NOMO-1 (cell line): ENCODE results near the gene RBBP4.
"Not testable (repeated sequence)": the region's sequence is repeated elsewhere in the genome, so short reads cannot be mapped to it uniquely, and the experiment has no call there.

Experiments
- DNase-seq, 2 experiments: peaks; one replicate each; lab custom pipeline; 2025; ENCODE audit not compliant: unreplicated experiment in 2 of 2; lab: John Stamatoyannopoulos, UW

Gene RBBP4

DNA sequence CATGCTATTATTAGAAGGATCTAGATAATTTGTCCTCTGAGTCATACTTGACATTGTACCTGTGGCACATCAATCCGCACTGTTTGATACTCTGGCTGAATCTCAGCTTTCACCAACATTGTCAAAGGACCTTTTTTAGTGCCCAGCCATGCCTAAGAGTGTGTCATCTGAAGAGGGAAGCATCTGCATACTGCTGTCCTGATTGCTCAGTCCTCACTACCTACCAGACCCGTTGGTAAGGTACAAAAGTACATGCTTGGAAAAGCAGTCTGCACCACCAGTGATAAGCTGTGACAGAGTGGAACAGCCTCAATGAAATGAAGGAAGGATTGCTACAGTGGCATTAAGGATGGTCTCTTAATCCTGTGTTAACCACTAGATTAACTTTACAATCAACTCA is 34.5 kb downstream of the RBBP4 start:
- no peak for DNase-seq

DNA sequence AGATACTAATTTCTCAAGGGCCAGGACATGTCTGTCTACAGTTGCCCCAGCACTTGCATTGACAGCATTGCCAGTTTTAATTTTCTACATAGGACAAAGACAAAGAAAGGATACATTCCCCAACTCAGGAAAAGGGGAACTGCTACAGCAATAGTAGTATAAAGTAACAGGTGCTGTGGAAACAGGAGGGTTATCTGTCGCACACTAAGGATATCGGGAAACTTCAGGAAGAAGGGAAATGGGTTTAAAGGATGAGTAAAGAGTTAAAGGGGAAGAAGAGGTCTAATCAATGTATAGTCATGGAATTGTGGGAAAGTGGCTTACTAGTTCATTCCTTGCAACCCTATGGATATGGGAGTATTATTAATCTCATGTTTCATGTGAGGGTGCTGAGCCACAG is 35.4 kb downstream of the RBBP4 start:
- DNase-seq, result no peak

DNA sequence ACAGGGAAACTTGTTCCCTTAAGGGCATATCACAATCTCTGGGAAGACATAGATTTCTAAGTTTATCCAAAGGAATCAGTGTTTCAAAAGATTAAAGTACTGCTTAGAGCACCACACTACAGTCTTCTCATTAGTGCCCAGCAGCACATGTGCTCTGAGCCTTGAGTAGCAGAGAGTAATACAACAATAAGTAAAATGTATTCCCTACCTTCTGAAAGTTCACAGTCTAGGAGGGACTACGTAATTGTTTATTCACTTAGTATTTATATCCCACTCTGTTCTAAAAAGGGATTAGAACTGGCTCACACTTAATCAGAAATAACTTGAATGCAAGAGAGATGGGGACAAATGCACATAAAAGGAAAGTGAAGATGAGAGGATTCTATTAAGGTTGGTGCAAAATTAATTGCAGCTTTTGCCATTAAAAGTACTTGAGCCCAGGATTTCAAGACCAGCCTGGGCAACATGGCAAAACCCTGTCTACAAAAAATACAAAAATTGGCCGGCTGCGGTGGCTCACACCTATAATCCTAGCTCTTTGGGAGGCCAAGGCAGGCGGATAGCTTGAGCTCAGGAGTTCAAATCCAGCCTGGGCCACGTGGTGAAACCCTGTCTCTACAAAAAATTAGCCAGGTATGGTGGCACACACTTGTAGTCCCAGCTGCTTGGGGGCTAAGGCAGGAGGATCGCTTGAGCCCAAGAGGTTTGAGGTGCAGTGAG is 42.6 kb downstream of the RBBP4 start:
- DNase-seq, result no peak

- DNase-seq, result no peak
These were observed 44.3 kb downstream of the RBBP4 start for GRCh38 chr1:32695098-32695904.

GRCh38 chr1:32696041-32696440 is 45.0 kb downstream of the RBBP4 start:
- no peak for DNase-seq

- DNase-seq, result not testable (repeated sequence)
These were observed 46.0 kb downstream of the RBBP4 start for GRCh38 chr1:32696996-32697395.

GRCh38 chr1:32701421-32701911 is 50.5 kb downstream of the RBBP4 start:
- DNase-seq, result no peak

- no peak for DNase-seq
These were observed 51.1 kb downstream of the RBBP4 start for GRCh38 chr1:32701951-32702598.

GRCh38 chr1:32702599-32703478 is 51.8 kb downstream of the RBBP4 start, which contains the start of gene SYNC:
SYNC (minus strand) TSS chr1:32702770; CDS start chr1:32702660, 110 bp downstream.
- DNase-seq, result no peak

DNA sequence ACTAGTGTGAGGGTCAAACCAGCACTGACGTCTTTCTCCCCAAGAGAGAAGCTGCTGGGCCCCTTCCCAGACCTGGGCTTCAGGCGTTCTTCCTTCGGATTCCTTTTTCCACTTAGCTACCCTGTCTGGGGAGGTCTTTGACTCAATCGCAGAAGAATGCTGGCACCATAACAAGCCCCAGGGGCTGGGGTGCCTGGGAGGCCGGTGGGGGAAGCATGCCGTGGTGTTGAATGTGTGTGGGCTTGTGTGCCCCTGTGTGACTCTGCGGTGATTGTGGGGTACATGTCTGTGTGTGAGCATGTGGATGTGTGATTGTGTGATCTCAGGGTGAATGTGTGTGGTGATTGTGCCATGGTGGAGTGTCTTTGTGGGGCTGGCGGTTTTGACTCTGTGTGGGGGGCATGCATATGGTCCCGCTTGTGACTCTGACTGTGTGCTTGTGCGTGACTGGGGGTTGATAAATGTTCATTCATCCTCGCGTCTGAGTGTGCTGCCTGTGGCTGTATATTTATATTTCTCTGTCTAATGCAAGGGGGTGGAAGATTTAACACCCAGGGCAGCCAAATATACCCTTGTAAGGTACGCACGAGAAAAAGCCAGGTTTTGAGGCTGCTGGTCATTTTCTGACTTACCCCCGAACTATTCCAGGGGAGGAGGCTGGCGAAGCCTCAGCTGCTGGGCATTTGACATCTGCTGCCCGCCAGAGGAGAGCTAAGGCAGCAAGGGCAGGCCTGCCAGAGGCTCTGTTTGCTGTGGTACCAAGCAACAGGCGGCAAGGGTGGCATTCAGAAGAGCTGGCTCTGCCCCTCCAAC is 52.7 kb downstream of the RBBP4 start:
- DNase-seq, result no peak

DNA sequence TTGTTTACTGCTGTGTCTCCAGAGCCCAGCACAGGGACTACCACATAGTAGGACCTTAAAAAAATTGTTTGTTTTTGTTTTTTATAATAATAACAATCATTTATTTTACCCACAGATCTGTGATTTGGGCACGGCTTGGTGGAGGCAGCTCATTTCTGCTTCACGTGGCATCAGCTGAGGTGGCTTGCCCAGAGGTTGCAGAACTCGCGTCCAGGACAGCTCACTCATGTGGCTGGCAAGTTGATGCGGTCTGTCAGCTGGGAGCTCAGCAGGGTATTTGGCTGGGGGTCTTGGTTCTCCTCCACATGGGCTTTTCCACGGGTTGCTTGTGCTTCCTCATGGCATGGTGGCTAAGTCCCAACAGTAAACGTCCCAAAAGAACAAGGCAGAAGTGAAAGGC is 54.5 kb downstream of the RBBP4 start:
- no peak for DNase-seq

DNA sequence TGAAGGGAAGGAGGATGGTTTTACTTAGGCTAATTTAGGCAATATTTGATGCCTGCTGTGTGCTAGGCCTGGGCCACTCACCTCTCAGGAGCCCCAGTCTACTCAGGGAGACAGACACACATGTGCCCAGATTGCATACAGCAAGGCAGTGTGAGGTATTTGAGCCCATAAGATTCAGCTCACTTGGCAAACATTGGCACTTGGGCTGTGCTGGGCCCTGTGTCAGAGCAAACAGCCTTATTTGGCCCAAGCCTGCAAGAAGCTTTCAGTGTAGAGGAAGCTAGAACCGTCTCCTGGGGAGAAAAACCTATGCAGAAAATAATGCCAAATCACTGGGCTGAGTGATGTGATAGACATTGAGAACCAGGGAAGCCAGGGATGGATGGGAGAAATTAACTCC is 55.5 kb downstream of the RBBP4 start:
- DNase-seq, result no peak

DNA sequence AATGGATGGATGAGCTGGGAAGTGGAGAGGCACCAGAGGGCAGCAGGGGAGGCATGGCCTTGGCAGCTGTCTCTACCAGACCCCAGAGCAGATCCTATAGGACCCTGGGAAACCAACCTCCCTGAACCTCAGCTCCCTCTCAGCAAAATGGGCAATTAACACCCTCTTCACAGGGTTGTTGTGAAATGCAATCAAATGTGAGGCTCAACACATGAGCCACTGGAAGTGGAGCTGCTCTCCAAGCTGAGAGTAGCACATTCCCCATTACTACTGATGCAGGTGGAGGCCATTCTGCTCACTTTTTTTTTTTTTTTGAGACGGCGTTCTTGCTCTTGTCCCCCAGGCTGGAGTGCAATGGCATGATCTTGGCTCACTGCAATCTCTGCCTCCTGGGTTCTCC is 58.1 kb downstream of the RBBP4 start:
- no peak for DNase-seq

- DNase-seq, result no peak
These were observed 58.5 kb downstream of the RBBP4 start for GRCh38 chr1:32709476-32709875.

DNA sequence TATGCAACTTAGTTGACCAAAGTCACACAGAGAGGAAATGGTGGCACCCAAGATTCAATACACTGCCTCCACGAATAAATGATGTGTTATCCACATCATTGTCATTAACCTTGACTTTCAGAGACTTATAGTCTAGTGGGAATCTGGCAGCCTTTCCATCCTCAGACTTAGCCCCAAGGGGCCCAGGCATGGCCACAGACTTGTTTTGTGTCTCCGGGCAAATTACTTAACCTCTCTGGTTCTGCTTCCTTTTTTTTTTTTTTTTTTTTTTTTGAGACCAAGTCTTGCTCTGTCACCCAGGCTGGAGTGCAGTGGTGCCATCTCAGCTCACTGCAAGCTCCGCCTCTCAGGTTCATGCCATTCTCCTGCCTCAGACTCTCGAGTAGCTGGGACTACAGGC is 60.2 kb downstream of the RBBP4 start:
- not testable (repeated sequence) for DNase-seq

GRCh38 chr1:32713081-32713480 is 62.1 kb downstream of the RBBP4 start:
- DNase-seq, result no peak

- no peak for DNase-seq
These were observed 63.3 kb downstream of the RBBP4 start for GRCh38 chr1:32714277-32714676.

GRCh38 chr1:32715901-32716311 is 64.9 kb downstream of the RBBP4 start:
- DNase-seq, result no peak

- peak; percentile 24 to 44 for DNase-seq
These were observed 65.5 kb downstream of the RBBP4 start for GRCh38 chr1:32716312-32717148.
